Stomach (tissue), 9 donors: Measurements from ENCODE around the gene HOXD13. TPM values are rescaled to one million over a fixed set of nuclear protein-coding genes. Genes with fewer than 3 reads are reported as not detected.
A peak's percentile ranks its signal among the peaks of the same experiment; 100 is the strongest.

ENCODE experiments used
- DNase-seq, 2 donors: peaks; one replicate each; pipeline versions ENCODE4 v3.0.0 to v3.0.0-alpha.2; 2013 to 2019
- H3K27ac ChIP-seq, 5 donors: fragments of 200-600 bp in 4 of 5; sonication (generic) in 4 of 5; one replicate each; pipeline ENCODE4 v1.5.1; 2013 to 2019; ENCODE audit warnings: mild to moderate bottlenecking in 1 of 5, moderate library complexity in 1 of 5
- H3K27me3 ChIP-seq, 3 donors: fragments of 200-600 bp; sonication (generic); one replicate each; pipeline ENCODE4 v1.5.1; 2017 to 2019; ENCODE audit warnings: mixed run types in 1 of 3
- H3K36me3 ChIP-seq, 4 donors: fragments of 200-600 bp; sonication (generic); 1 replicate in 3 of 4; 2 replicates in 1 of 4; pipeline ENCODE4 v1.5.1; 2016 to 2019
- H3K4me1 ChIP-seq, 4 donors: fragments of 200-600 bp; sonication (generic); one replicate each; pipeline ENCODE4 v1.5.1; 2016 to 2019
- H3K4me3 ChIP-seq, 4 donors: fragments of 200-600 bp; sonication (generic) in 3 of 4; one replicate each; pipeline ENCODE4 v1.5.1; 2016 to 2019; ENCODE audit warnings: mild to moderate bottlenecking in 1 of 4
- H3K9me3 ChIP-seq, 4 donors: fragments of 200-600 bp; sonication (generic); one replicate each; pipeline ENCODE4 v1.5.1; 2016 to 2019
- EP300 ChIP-seq: sonication (generic); formaldehyde crosslinking; IDR thresholded peaks from one replicate; pipeline ENCODE4 v1.6.1; 2017; ENCODE audit warnings: antibody characterized with exemption
- POLR2A ChIP-seq, 4 donors: fragments of 450-650 bp; IDR thresholded peaks; one replicate each; pipeline ENCODE4 v1.6.1; 2016; ENCODE audit warnings: antibody characterized with exemption in 4 of 4, control low read depth in 2 of 4, mild to moderate bottlenecking in 1 of 4, moderate library complexity in 1 of 4
- POLR2AphosphoS5 ChIP-seq, 3 donors: sonication (generic); formaldehyde crosslinking; IDR thresholded peaks; one replicate each; pipeline ENCODE4 v1.6.1; 2016; ENCODE audit warnings: antibody characterized with exemption in 3 of 3
- WGBS, 5 donors: extraction: QIAGEN DNeasy Blood & Tissue Kit in 3 of 5; methylation state at CpG; one replicate each; pipeline versions ENCODE4 v1.1.5 to v1.1.7; 2013 to 2018; 5-methylcytosine and 5-hydroxymethylcytosine counted together
- intact Hi-C: fragments of 100-400 bp; cut with DNase I; formaldehyde crosslinking; loops from one replicate; pipeline ENCODE4 v1.15.1; 2023; ENCODE audit warnings: low total_unique reads
- polyA plus RNA-seq, 3 donors: library from polyadenylated mRNA; stranded (reverse); fragments of 200-250 nt; gene quantifications; one replicate each; pipeline ENCODE4 v1.2.3, GENCODE V29; 2013
- total RNA-seq, 5 donors: library from RNA; depleted of rRNA; stranded (reverse); fragments of >200 nt; gene quantifications; one replicate each; pipeline versions ENCODE4 v1.1.0 to v1.2.3, GENCODE V29; 2014 to 2016
- TF ChIP-seq, protein P1 (sequence below), 7 experiments: fragments of 450-650 bp in 4 of 7; fragments of 200-600 bp in 3 of 7; sonication (generic) in 3 of 7; IDR thresholded peaks; one replicate each; pipeline ENCODE4 v1.5.1; 2016 to 2019; ENCODE audit warnings: antibody characterized with exemption in 7 of 7, control low read depth in 2 of 7, mild to moderate bottlenecking in 1 of 7
- donor health status: healthy with polysubstance abuse.
- donor health status: Bipolar disorder and iron deficiency.
- donor health status: healthy.

The HOXD13 gene
- total and polyA plus RNA-seq, 8 donors: not detected

DNA sequence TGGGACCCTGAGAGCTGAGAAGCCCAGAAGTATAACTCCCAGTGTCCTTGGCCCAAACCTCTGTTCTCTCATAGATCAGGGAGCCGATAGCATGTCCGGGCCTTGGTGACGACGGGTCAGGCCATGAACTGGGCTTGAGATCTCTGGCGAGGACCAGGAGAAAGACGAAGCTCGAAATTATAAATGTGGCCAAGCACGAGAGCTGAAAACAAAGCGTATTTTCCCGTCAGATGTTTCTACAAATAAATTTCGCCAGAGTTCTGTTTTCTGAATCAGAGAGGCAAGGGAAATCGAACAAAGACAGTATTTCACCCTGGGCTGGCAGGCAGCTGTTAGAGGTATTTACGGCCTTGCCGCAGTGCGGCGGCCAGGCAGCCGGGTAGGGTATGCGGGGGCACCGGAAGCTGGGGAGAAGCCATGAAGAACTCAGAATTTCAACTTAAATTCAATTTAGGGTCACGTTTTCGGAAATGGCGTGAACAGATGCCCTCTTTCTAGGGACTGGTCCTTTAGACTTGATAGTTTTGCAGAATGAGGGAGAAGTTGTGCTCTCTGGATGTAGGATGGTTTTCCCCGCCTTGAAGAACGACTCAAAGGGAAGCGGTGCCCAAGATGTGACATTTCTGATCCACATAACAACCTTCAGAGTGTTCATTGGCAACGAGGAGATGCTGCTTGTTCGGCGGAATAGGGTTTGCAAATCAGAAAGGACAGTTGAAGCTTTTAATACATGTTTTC, 46.6 kb downstream of the HOXD13 start:
- Histone ChIP-seq H3K4me3 (peak overlapping the region in 1 of 4 donors; percentile 7), H3K36me3 (no peaks in the 10 kb centered on the region), H3K4me1 (peaks cover 11 to 42% (median 28%) of the 10 kb centered on the region in 4 donors), H3K27me3 (peaks cover 21 to 100% (median 91%) of the 10 kb centered on the region in 3 donors), H3K9me3 (peaks cover 0 to 5% (median 0%) of the 10 kb centered on the region in 4 donors), H3K27ac (peak overlapping the region in 3 of 5 donors; percentile 19 to 71 (median 23))
- intact Hi-C loops: no loop called here
- TF ChIP-seq POLR2A (IDR thresholded peaks at IDR 0.05) (no peak), EP300 (no peak), POLR2AphosphoS5 (IDR thresholded peaks at IDR 0.05) (no peak)
- TF ChIP-seq, protein P1, sequence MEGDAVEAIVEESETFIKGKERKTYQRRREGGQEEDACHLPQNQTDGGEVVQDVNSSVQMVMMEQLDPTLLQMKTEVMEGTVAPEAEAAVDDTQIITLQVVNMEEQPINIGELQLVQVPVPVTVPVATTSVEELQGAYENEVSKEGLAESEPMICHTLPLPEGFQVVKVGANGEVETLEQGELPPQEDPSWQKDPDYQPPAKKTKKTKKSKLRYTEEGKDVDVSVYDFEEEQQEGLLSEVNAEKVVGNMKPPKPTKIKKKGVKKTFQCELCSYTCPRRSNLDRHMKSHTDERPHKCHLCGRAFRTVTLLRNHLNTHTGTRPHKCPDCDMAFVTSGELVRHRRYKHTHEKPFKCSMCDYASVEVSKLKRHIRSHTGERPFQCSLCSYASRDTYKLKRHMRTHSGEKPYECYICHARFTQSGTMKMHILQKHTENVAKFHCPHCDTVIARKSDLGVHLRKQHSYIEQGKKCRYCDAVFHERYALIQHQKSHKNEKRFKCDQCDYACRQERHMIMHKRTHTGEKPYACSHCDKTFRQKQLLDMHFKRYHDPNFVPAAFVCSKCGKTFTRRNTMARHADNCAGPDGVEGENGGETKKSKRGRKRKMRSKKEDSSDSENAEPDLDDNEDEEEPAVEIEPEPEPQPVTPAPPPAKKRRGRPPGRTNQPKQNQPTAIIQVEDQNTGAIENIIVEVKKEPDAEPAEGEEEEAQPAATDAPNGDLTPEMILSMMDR (IDR thresholded peaks at IDR 0.05): no peak
- no peak for DNase-seq
- 13 to 19% (median 16%) methylated on average over 28 of the region's 28 CpGs for WGBS, 5 donors

DNA sequence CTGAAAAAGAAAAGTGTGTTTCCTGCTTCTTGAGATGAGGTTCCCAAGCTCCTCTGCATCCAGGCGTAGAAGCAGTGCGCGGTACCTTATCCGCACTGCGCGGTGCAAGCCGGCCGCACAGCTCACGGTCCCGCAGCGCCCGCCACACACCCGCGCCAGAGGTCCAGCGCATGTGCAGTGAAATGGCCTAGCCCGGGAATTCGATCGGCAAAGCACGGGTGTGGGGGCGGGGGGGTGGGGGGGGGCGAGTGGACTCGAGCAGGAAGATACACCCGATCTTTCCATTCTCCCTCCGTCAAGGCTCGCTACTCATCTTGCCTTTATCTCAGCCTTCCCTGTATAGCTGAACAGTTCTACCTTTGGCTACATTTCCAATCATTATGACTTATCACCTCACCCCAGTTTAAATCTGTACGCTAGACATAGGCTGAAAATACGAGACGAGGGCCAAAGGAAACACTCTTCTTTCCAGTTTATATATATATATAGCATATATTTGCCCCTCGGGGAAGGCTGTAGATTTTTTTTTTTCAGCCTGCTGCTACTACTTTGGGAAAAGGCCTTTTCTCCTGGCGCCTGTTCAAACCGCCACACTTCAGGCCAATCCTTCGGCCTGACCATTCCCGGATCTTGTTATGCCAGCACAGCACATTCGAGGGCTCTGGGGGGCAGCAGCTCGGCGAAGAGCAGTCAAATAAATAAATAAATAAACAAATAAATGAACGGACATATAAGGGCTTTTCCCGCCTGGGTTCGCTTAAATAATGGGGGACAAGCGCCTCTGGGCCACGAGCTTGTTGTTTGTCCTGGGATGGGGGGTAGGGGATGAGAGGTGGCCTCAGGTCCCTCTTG, 47.4 kb downstream of the HOXD13 start:
- 10 to 17% (median 15%) methylated on average over 40 to 41 of the region's 41 CpGs for WGBS, 5 donors
- peaks cover 11 to 42% (median 28%) of the 10 kb centered on the region in 4 donors for H3K4me1 ChIP-seq
- DNase-seq: peak in 1 of 2 donors; percentile 59
- no peaks in the 10 kb centered on the region for H3K36me3 ChIP-seq
- peak overlapping the region in 3 of 5 donors; percentile 19 to 71 (median 32) for H3K27ac ChIP-seq
- peaks cover 21 to 99% (median 86%) of the 10 kb centered on the region in 3 donors for H3K27me3 ChIP-seq
- intact Hi-C loops: loop anchor here (5.0 kb wide), 2 partner anchors 312 to 502 kb away; no protein-coding TSS in a partner anchor
- TF ChIP-seq POLR2AphosphoS5 (IDR thresholded peaks at IDR 0.05): no peak
- no peak for TF ChIP-seq POLR2A (IDR thresholded peaks at IDR 0.05)
- TF ChIP-seq, protein P1 (IDR thresholded peaks at IDR 0.05): no peak
- TF ChIP-seq EP300: no peak
- H3K9me3 ChIP-seq: peaks cover 0 to 5% (median 0%) of the 10 kb centered on the region in 4 donors
- peak overlapping the region in 3 of 4 donors; percentile 36 to 52 (median 47) for H3K4me3 ChIP-seq

DNA sequence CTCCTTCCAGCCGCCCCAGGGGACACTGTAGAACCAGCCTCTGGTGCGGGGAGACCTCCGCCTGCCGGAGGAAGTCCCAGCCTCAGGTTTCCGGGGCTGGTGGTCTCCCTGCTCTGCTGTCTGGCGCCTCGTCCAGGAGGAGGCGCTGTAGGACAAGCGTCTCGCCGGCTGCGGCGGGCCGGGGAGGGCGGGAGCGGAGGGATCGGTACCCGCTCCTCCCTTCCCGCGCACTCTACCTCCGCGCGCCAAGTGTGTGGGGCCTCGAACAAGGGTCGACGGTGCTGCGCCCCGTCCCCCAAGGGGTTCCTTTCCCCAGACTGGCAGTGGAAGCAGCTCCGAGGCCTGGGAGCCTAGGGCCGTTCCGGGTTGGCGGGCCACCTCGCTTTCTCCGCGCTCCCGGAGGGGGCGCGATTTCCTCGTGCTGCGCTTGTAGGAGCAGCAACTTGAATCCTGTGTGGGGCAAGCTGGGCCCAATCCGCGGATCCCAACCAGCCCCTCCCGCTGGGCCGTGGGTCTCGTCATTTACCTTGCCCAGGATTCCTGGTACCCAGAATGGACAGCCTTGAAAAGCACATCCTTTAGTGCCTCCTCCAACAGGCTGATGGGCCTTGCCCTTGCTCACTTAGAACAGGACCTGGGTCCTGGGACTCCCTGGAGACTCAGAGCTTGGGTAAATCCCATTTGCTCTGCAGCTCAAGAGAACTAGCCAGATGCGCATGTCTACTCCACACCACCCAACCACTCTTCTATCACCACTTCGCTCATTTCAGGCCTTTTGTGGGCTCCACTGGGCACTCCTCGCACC, 48.2 kb downstream of the HOXD13 start:
- WGBS, 5 donors: 8 to 23% (median 10%) methylated on average over 18 to 48 of the region's 48 CpGs

More for the DNA sequence above, 48.2 kb downstream of the HOXD13 start:
- peak overlapping the region; percentile 36 to 52 (median 42) for H3K4me3 ChIP-seq
- H3K27me3 ChIP-seq: peaks cover 15 to 99% (median 86%) of the 10 kb centered on the region in 3 donors
- H3K9me3 ChIP-seq: peaks cover 0 to 5% (median 0%) of the 10 kb centered on the region in 4 donors
- TF ChIP-seq, protein P1 (IDR thresholded peaks at IDR 0.05): peak in 5 of 7 experiments; percentile 67 to 81 (median 73)
- TF ChIP-seq POLR2A (IDR thresholded peaks at IDR 0.05): no peak
- H3K4me1 ChIP-seq: peaks cover 11 to 39% (median 27%) of the 10 kb centered on the region in 4 donors
- no peaks in the 10 kb centered on the region for H3K36me3 ChIP-seq
- intact Hi-C loops: loop anchor here (5.0 kb wide), 2 partner anchors 312 to 502 kb away; no protein-coding TSS in a partner anchor
- DNase-seq: peak; percentile 56 to 92
- H3K27ac ChIP-seq: peak overlapping the region in 3 of 5 donors; percentile 1 to 49 (median 32)
